GM18505 (cell line): Measurements from ENCODE around the gene ZNF723.
"Not testable (repeated sequence)": the region's sequence is repeated elsewhere in the genome, so short reads cannot be mapped to it uniquely, and the experiment has no call there.

Source experiments
- ATAC-seq: cut with Tn5 transposase; IDR thresholded peaks from one replicate; pipeline ENCODE4 v1.9.1; 2021; ENCODE audit not compliant: unreplicated experiment
- POLR2A ChIP-seq: IDR thresholded peaks from 4 replicates; pipeline ENCODE4 v1.6.1; 2011; ENCODE audit warnings: borderline replicate concordance; ENCODE audit not compliant: insufficient read depth, insufficient read length; ENCODE audit errors: extremely low read depth

The ZNF723 gene

GRCh38 chr19:22832031-22832762 lies at the start of gene ZNF723:
Gene ZNF723, plus strand, starts transcription at chr19:22832291. Its CDS starts 89 bp downstream, at chr19:22832380.
- TF ChIP-seq POLR2A = no peak
- ATAC-seq = no peak

GRCh38 chr19:22783651-22784410 lies 48.3 kb upstream of the ZNF723 start, which contains the start of gene ZNF99:
Gene ZNF99, minus strand, starts transcription at chr19:22784151. Its CDS starts 135 bp downstream, at chr19:22784016.
- no peak for TF ChIP-seq POLR2A
- no peak for ATAC-seq

GRCh38 chr19:22792863-22793262 lies 39.2 kb upstream of the ZNF723 start:
- not testable (repeated sequence) for ATAC-seq

- TF ChIP-seq POLR2A = no peak
- ATAC-seq = no peak
Observed at GRCh38 chr19:22797040-22797439, 35.1 kb upstream of the ZNF723 start.

GRCh38 chr19:22806418-22806817 lies 25.7 kb upstream of the ZNF723 start:
- ATAC-seq = no peak
- no peak for TF ChIP-seq POLR2A

- TF ChIP-seq POLR2A = no peak
Observed at GRCh38 chr19:22807061-22807835, 24.8 kb upstream of the ZNF723 start.

GRCh38 chr19:22814124-22814523 lies 18.0 kb upstream of the ZNF723 start:
- ATAC-seq = no peak
- no peak for TF ChIP-seq POLR2A

More at GRCh38 chr19:22807061-22807835, 24.8 kb upstream of the ZNF723 start:
- ATAC-seq = no peak

GRCh38 chr19:22831211-22831610 lies 880 bp upstream of the ZNF723 start:
- TF ChIP-seq POLR2A = no peak
- ATAC-seq = no peak

- ATAC-seq = not testable (repeated sequence)
Observed at GRCh38 chr19:22857713-22858320, 25.7 kb downstream of the ZNF723 start.

- TF ChIP-seq POLR2A = no peak
Observed at GRCh38 chr19:22882797-22883196, 50.7 kb downstream of the ZNF723 start.

GRCh38 chr19:22893855-22894270 lies 61.8 kb downstream of the ZNF723 start:
- TF ChIP-seq POLR2A = no peak
- no peak for ATAC-seq

More at GRCh38 chr19:22882797-22883196, 50.7 kb downstream of the ZNF723 start:
- no peak for ATAC-seq

GRCh38 chr19:22901431-22902130 lies 69.5 kb downstream of the ZNF723 start:
- no peak for ATAC-seq
- no peak for TF ChIP-seq POLR2A
